ENCODE results near the gene ZNF814.
"Not testable (repeated sequence)": the region's sequence is repeated elsewhere in the genome, so short reads cannot be mapped to it uniquely, and the experiment has no call there.

Gene ZNF814

GRCh38 chr19:57888560-57889231, at the start of gene ZNF814:
Gene ZNF814, minus strand, starts transcription at chr19:57889037. Its CDS starts 235 bp downstream, at chr19:57888802.
- H3K4me3 ChIP-seq (ENCODE audit: low read length) = peak within 1 kb of the TSS; percentile 96

GRCh38 chr19:57935731-57936130, 46.9 kb upstream of the ZNF814 start:
- no peak overlapping the region for H3K4me3 ChIP-seq (ENCODE audit: low read length)
- TF ChIP-seq ZNF274 (IDR thresholded peaks at IDR 0.05; ENCODE audit: low read depth, low read length) = no peak

More at GRCh38 chr19:57888560-57889231, at the start of gene ZNF814:
- no peak for TF ChIP-seq ZNF274 (IDR thresholded peaks at IDR 0.05; ENCODE audit: low read depth, low read length)

DNA sequence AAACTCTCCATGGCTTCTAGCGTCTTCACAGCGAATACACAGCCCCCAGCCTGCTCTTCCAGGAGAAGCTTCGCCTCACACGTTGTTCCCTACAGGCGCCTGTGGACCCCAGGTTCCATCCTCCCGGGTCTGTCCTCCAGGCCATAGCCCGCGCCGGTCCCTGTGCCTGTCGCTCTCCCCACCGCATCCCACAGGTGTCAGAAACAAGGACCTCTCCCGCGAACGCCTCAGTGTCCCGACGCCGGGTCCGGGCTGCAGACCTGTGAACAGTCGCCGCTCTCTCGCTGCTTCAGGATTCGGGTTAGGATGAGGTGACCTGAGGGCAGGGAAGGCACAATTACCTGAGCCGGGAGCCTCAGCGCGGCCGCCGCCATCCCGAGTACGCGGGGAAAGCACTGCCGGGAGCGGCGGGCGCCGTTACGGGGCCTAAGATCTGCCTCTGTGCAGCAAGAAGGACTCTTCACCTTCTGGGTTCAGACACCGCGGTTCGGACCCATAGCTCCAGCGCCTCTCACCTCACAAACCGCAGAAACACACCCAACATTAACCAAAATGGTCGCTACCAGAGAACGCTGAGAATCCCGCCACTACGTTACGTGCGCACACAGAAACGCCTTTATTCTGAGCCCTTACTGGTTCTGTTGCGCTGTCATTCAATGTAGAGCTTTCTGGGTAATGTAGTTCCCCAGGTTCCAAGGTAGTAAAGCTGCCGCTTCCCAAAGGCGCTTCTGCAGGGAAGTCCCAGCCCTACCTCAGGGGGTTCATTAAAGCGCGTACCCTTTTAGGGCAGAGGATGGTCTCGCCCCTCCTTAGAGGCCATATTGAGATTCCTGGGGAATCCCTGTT, 46.2 kb upstream of the ZNF814 start, which contains the start of gene ZNF418:
TSS of gene ZNF418 (minus strand) at position 583 of the 846 bp plus-strand sequence. CDS start 1,580 bp downstream, outside the sequence.
- TF ChIP-seq ZNF274 (IDR thresholded peaks at IDR 0.05; ENCODE audit: low read depth, low read length) = no peak
- H3K4me3 ChIP-seq (ENCODE audit: low read length) = peak within 1 kb of the TSS; percentile 74; the same call in 1 of the 2 replicates

GRCh38 chr19:57927587-57927986, 38.8 kb upstream of the ZNF814 start:
- no peak overlapping the region for H3K4me3 ChIP-seq (ENCODE audit: low read length)
- TF ChIP-seq ZNF274 (IDR thresholded peaks at IDR 0.05; ENCODE audit: low read depth, low read length) = no peak

DNA sequence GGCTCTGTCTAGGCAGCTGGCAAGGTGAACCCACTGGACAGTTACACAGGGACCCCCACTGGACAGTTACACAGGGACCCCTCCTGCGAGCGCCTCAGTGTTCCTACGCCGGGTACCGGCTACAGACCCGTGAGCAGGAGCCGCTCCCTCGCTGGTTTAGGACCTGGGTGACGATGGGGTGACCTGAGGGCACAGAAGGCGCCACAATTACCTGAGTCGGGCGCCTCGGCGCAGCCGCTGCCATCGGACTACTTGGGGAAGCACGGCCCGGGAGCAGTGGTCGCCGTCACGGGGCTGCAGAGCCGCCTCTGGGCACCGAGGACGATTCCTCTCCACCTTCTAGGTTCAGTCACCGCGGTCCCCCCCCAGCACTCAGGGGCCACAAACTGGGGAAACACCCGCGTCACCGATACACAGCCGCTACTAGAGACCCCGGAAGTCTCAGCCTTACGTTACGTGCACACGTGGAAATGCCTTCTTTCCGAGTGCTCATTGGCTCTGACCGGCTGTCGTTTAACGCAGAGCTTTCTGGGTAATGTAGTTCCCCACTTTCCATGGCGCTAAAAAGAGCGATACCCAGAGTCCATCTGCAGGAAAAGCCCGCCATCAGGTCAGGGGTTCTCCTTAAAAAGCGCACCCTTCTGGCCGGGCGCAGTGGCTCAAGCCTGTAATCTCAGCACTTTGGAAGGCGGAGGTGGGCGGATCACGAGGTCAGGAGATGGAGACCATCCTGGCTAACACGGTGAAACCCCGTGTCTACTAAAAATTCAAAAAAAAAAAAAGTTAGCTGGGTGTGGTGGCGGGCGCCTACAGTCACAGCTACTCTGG, 27.5 kb upstream of the ZNF814 start, which contains the start of gene ZNF417:
TSS of gene ZNF417 (minus strand) at position 425 of the 828 bp plus-strand sequence. CDS start at position 244, 181 bp downstream.
- peak within 1 kb of the TSS; percentile 95 for H3K4me3 ChIP-seq (ENCODE audit: low read length)

- no peak for TF ChIP-seq ZNF274 (IDR thresholded peaks at IDR 0.05; ENCODE audit: low read depth, low read length)
- H3K4me3 ChIP-seq (ENCODE audit: low read length) = no peak overlapping the region
These were observed 25.7 kb upstream of the ZNF814 start for GRCh38 chr19:57914531-57914930.

- H3K4me3 ChIP-seq (ENCODE audit: low read length) = no peak overlapping the region
- no peak for TF ChIP-seq ZNF274 (IDR thresholded peaks at IDR 0.05; ENCODE audit: low read depth, low read length)
These were observed 18.6 kb upstream of the ZNF814 start for GRCh38 chr19:57907394-57907793.

DNA sequence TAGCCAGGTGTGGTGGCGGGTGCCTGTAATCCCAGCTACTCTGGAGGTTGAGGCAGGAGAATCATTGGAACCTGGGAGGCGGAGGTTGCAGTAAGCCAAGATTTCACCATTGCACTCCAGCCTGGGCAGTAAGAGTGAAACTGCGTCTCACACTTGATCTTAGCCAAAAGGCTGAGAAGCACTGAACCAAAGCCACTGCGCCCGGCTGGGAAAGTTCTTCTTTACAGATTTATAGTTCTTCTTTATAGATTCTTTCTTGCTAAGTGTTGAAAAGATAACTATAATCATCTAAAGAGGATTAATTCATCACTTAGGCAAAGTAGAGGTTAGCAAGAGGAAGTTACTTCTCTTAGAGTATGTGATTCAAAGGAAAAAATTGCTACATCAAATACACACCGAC, 16.4 kb upstream of the ZNF814 start:
- H3K4me3 ChIP-seq (ENCODE audit: low read length) = no peak overlapping the region
- TF ChIP-seq ZNF274 (IDR thresholded peaks at IDR 0.05; ENCODE audit: low read depth, low read length) = no peak

DNA sequence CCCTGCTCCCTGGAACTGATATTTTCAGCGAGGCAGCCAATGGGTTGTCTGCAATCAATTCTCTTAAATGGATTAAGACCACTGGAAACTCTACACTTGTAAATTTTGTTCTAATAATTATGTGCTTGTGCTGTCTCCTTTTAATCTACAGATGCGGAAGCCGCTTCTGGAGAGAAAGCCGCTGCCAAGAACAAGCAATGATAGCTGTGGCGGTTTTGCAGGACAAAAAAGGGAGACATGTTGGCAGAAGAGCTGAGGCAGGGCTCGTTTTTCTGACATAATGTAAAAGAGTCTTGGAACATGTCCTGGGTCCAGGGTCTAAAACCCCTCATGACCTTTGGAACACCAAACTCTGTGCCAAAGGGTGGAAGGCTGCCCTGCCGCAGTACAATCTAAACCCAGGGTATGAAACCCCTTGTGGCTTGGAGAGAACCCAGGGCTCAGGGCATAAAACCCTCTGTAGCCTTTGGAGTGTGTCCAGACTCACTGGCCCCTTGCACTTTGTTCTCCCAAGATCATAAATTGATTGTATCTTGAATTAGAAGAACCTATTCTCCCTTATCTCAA, 14.9 kb upstream of the ZNF814 start:
- no peak for TF ChIP-seq ZNF274 (IDR thresholded peaks at IDR 0.05; ENCODE audit: low read depth, low read length)
- H3K4me3 ChIP-seq (ENCODE audit: low read length) = no peak overlapping the region

DNA sequence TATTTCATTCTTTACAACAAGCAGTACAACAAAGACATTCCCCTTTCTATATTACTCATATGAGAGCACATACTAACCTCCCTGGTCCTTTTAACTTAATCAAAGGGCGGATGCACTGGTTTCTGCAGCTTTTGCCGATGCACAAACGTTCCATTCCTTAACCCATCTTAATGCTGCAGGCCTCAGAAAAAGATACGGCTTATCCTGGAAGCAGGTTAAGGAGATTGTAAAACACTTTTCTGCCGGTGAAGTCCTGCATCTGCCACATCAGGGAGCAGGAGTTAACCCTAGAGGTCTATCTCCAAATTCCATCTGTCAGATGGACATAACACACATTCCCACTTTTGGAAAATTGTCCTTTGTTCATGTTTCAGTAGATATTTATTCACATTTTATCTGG, 11.5 kb upstream of the ZNF814 start:
- H3K4me3 ChIP-seq (ENCODE audit: low read length) = no peak overlapping the region
- TF ChIP-seq ZNF274 (IDR thresholded peaks at IDR 0.05; ENCODE audit: low read depth, low read length) = no peak

- not testable (repeated sequence) for H3K4me3 ChIP-seq (ENCODE audit: low read length)
These were observed 1.9 kb upstream of the ZNF814 start for GRCh38 chr19:57890706-57891105.

GRCh38 chr19:57888107-57888559, 704 bp downstream of the ZNF814 start:
- peak overlapping the region; percentile 96 for H3K4me3 ChIP-seq (ENCODE audit: low read length)
- no peak for TF ChIP-seq ZNF274 (IDR thresholded peaks at IDR 0.05; ENCODE audit: low read depth, low read length)

- H3K4me3 ChIP-seq (ENCODE audit: low read length) = peak overlapping the region; percentile 96
- TF ChIP-seq ZNF274 (IDR thresholded peaks at IDR 0.05; ENCODE audit: low read depth, low read length) = no peak
These were observed 1.5 kb downstream of the ZNF814 start for GRCh38 chr19:57887195-57887941.
